Uterus (tissue), 2 donors: Measurements from ENCODE around the gene TCF23.

ENCODE experiments used
- CTCF ChIP-seq, 4 experiments: fragments of 200-600 bp in 2 of 4; fragments of 450-650 bp in 2 of 4; sonication (generic) in 2 of 4; IDR thresholded peaks; one replicate each; pipeline ENCODE4 v1.5.1; 2016 to 2019; ENCODE audit warnings: antibody characterized with exemption in 4 of 4, mild to moderate bottlenecking in 2 of 4, moderate library complexity in 1 of 4
- POLR2A ChIP-seq, 2 donors: fragments of 450-650 bp; IDR thresholded peaks; one replicate each; pipeline ENCODE4 v1.6.1; 2016; ENCODE audit warnings: antibody characterized with exemption in 2 of 2, mild to moderate bottlenecking in 1 of 2, moderate library complexity in 1 of 2

- TF ChIP-seq POLR2A (IDR thresholded peaks at IDR 0.05) (no peak), CTCF (IDR thresholded peaks at IDR 0.05) (no peak)
These were observed 3.4 kb downstream of the TCF23 start for GRCh38 chr2:27152102-27152795.
